ENCODE results near the gene GEMIN4.

Gene GEMIN4

DNA sequence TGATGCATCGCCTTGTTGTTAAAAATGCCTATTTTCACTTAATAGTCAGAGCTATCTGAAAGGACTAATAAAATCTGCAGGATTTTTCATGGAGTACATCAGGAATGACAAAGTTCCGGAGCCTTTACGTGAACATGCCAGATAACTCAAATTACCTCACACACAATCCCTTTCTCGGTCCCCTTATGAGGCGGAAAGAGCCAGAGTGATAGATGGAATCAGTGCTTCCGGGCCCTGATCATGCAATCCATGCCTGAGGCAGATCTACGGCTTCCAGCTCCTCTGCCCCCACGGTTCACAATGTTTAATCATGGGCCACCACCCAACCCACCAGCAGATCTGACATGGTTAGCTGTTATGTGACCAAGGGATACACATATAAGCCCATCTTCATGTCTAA lies 54.4 kb downstream of the GEMIN4 start:
- DNase-seq = no peak

DNA sequence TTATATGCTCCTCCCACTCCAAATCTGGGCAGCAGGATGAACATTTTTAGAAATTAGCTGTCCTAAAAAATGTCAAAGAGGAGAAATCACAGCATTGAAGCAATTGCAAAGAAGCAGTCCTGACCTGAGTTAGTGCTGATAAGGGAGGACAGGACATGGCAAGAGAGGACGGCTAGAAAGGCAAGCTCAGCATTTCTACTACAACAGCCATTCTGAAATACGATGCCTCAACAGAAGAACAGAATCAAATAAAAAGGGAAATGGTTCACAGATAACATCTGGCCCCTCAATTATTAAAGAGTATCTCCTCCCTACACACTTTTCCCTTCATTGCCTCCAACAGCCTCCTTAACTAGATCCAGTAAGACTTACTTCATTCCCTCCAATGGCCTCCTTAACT lies 55.7 kb downstream of the GEMIN4 start:
- DNase-seq = no peak
